T-cell (primary cell): Measurements from ENCODE around the gene COTL1. TPM values are rescaled to one million over a fixed set of nuclear protein-coding genes. Genes with fewer than 3 reads are reported as not detected.
A peak's percentile ranks its signal among the peaks of the same experiment; 100 is the strongest.
"Not testable (repeated sequence)": the region's sequence is repeated elsewhere in the genome, so short reads cannot be mapped to it uniquely, and the experiment has no call there.

ENCODE experiments used
- ATAC-seq, 4 experiments: fragments of 200-7000 bp in 3 of 4; fragments of 150-1000 bp in 1 of 4; cut with Tn5 transposase; replicated peaks in 1 of 4; 1 replicate in 3 of 4; 2 replicates in 1 of 4; pipeline ENCODE4 v1.10.0; 2021; ENCODE audit warnings: moderate library complexity in 3 of 4, mild to moderate bottlenecking in 2 of 4, moderate number of reproducible peaks in 1 of 4
- CTCF ChIA-PET, 2 donors: fragments of 300-600 bp; sonication (Branson Sonifier 250); formaldehyde crosslinking; loops; one replicate each; lab custom pipeline; 2022; ENCODE audit warnings: antibody characterized with exemption in 2 of 2; lab: Charles Lee
- POLR2A ChIA-PET, 2 donors: fragments of 300-600 bp; sonication (Branson Sonifier 250); formaldehyde crosslinking; loops; one replicate each; lab custom pipeline; 2022; ENCODE audit warnings: antibody characterized with exemption in 2 of 2; lab: Charles Lee
- DNase-seq, 35 experiments: peaks; one replicate each; pipeline versions ENCODE4 v3.0.0 to v3.0.0-alpha.2; 2013 to 2023
- H3K27ac ChIP-seq: one replicate; pipeline ENCODE4 v1.5.1; 2013; ENCODE audit warnings: low read length
- H3K27me3 ChIP-seq, 2 experiments: replicated peaks in 1 of 2; 1 replicate in 1 of 2; 2 replicates in 1 of 2; pipeline versions ENCODE4 v1.6.1 to v1.7.0; 2013; ENCODE audit warnings: low read length in 1 of 2, mixed read lengths in 1 of 2; ENCODE audit not compliant: control insufficient read depth in 2 of 2, insufficient read depth in 2 of 2; ENCODE audit errors: extremely low read depth in 1 of 2
- H3K36me3 ChIP-seq, 2 donors: 1 replicate in 1 of 2; 2 replicates in 1 of 2; pipeline versions ENCODE4 v1.6.1 to v1.7.0; 2013; ENCODE audit warnings: low read length in 1 of 2; ENCODE audit not compliant: control insufficient read depth in 2 of 2, insufficient read depth in 1 of 2; ENCODE audit errors: extremely low read depth in 1 of 2
- H3K4me1 ChIP-seq, 2 experiments: 1 replicate in 1 of 2; 2 replicates in 1 of 2; pipeline versions ENCODE4 v1.6.1 to v1.7.0; 2013; ENCODE audit warnings: low read length in 2 of 2, mixed read lengths in 1 of 2; ENCODE audit not compliant: insufficient read depth in 2 of 2, control insufficient read depth in 1 of 2; ENCODE audit errors: extremely low read depth in 1 of 2
- H3K4me3 ChIP-seq, 2 donors: 1 replicate in 1 of 2; 2 replicates in 1 of 2; pipeline versions ENCODE4 v1.5.1 to v1.7.0; 2013; ENCODE audit warnings: mild to moderate bottlenecking in 2 of 2, low read length in 1 of 2, moderate library complexity in 1 of 2; ENCODE audit not compliant: control insufficient read depth in 1 of 2; ENCODE audit errors: extremely low read depth in 1 of 2
- H3K9me3 ChIP-seq: 2 replicates; pipeline ENCODE4 v1.7.0; 2013
- H3K27ac Mint-ChIP-seq, 2 donors: one replicate each; pipeline ENCODE4 v1.8.0; 2020 to 2021; ENCODE audit warnings: mild to moderate bottlenecking in 2 of 2, mixed read lengths in 2 of 2
- H3K27me3 Mint-ChIP-seq, 2 donors: one replicate each; pipeline ENCODE4 v1.8.0; 2021 to 2022; ENCODE audit warnings: mixed read lengths in 2 of 2
- H3K36me3 Mint-ChIP-seq: one replicate; pipeline ENCODE4 v1.8.0; 2021; ENCODE audit warnings: mixed read lengths
- H3K4me1 Mint-ChIP-seq, 3 donors: one replicate each; pipeline ENCODE4 v1.8.0; 2020 to 2022; ENCODE audit warnings: mixed read lengths in 3 of 3, mild to moderate bottlenecking in 1 of 3
- H3K4me3 Mint-ChIP-seq, 3 donors: one replicate each; pipeline ENCODE4 v1.8.0; 2020 to 2022; ENCODE audit warnings: mild to moderate bottlenecking in 3 of 3, mixed read lengths in 3 of 3, moderate library complexity in 3 of 3
- H3K9me3 Mint-ChIP-seq, 3 donors: one replicate each; pipeline ENCODE4 v1.8.0; 2020 to 2022; ENCODE audit warnings: mixed read lengths in 3 of 3
- WGBS: methylation state at CpG from one replicate; pipeline ENCODE4 v1.1.5; 2013; ENCODE audit warnings: missing lambda C conversion rate; ENCODE audit not compliant: insufficient coverage; 5-methylcytosine and 5-hydroxymethylcytosine counted together
- total RNA-seq, 35 experiments: library from RNA in 6 of 35; stranded (reverse) in 6 of 35; fragments of 120-200 nt in 1 of 35; gene quantifications; one replicate each; pipeline versions ENCODE4 v1.2.1 to v1.2.4 and lab custom pipeline; 2013 to 2026

Gene COTL1
- total RNA-seq, 5 donors from 2014 or later (not counting 1 experiment from before 2014, with no cell fraction given) = 205 to 265 (median 221) TPM

GRCh38 chr16:84520725-84521496, 97.0 kb downstream of the COTL1 start:
- H3K9me3 ChIP-seq = no peaks in the 10 kb centered on the region
- ChIA-PET CTCF (interaction anchor here in 1 of 2 donors (0.5 to 1.1 kb wide), 4 partner anchors 10 to 486 kb away, joined by 3 to 8 read pairs (median 6); no protein-coding TSS in a partner anchor), POLR2A (no interaction called here)
- WGBS = 75% methylated on average over 13 of the region's 17 CpGs
- H3K27ac Mint-ChIP-seq = peak overlapping the region; percentile 4 to 91
- peaks cover 36 to 40% (median 40%) of the 10 kb centered on the region in 3 donors for H3K4me1 Mint-ChIP-seq
- H3K4me1 ChIP-seq = peaks cover 24 to 38% of the 10 kb centered on the region in 2 experiments
- no peak overlapping the region for H3K4me3 ChIP-seq
- DNase-seq (no peak), ATAC-seq (no peak)
- no peaks in the 10 kb centered on the region for H3K36me3 ChIP-seq
- H3K9me3 Mint-ChIP-seq = no peaks in the 10 kb centered on the region
- H3K27me3 ChIP-seq = no peaks in the 10 kb centered on the region
- H3K27ac ChIP-seq = no peak overlapping the region
- no peak overlapping the region for H3K4me3 Mint-ChIP-seq
- no peaks in the 10 kb centered on the region for H3K27me3 Mint-ChIP-seq
- H3K36me3 Mint-ChIP-seq = no peaks in the 10 kb centered on the region

- CTCF ChIA-PET = interaction anchor here (1.0 to 1.8 kb wide), 5 partner anchors 9 to 101 kb away, joined by 3 to 7 read pairs (median 5); no protein-coding TSS in a partner anchor
- Mint-ChIP-seq H3K27ac (peak overlapping the region; percentile 6 to 91), H3K36me3 (no peaks in the 10 kb centered on the region), H3K4me1 (peaks cover 45 to 49% (median 49%) of the 10 kb centered on the region in 3 donors), H3K4me3 (peak overlapping the region in 1 of 3 donors; percentile 63), H3K27me3 (no peaks in the 10 kb centered on the region), H3K9me3 (no peaks in the 10 kb centered on the region)
- Histone ChIP-seq H3K27me3 (no peaks in the 10 kb centered on the region), H3K27ac (no peak overlapping the region), H3K9me3 (no peaks in the 10 kb centered on the region), H3K4me3 (no peak overlapping the region), H3K4me1 (peaks cover 29 to 49% of the 10 kb centered on the region in 2 experiments), H3K36me3 (no peaks in the 10 kb centered on the region)
- DNase-seq (peak in 1 of 35 experiments; percentile 24), ATAC-seq (no peak)
- WGBS = 61% methylated on average over 10 of the region's 11 CpGs
- POLR2A ChIA-PET = interaction anchor here in 1 of 2 donors (1.5 kb wide), 1 partner anchor 32 kb away, joined by 3 read pairs; no protein-coding TSS in a partner anchor
Observed at GRCh38 chr16:84519855-84520254, 98.0 kb downstream of the COTL1 start.

GRCh38 chr16:84518804-84519341, 99.0 kb downstream of the COTL1 start:
- CTCF ChIA-PET = interaction anchor here (0.7 to 1.8 kb wide), 9 partner anchors 9 to 208 kb away, joined by 3 to 7 read pairs (median 4); no protein-coding TSS in a partner anchor
- Histone ChIP-seq H3K27me3 (no peaks in the 10 kb centered on the region), H3K36me3 (no peaks in the 10 kb centered on the region), H3K27ac (peak overlapping the region; percentile 69), H3K9me3 (no peaks in the 10 kb centered on the region), H3K4me3 (no peak overlapping the region), H3K4me1 (peaks cover 37 to 59% of the 10 kb centered on the region in 2 experiments)
- Mint-ChIP-seq H3K4me3 (peak overlapping the region in 2 of 3 donors; percentile 28 to 63), H3K36me3 (no peaks in the 10 kb centered on the region), H3K27ac (peak overlapping the region; percentile 80 to 91), H3K4me1 (peaks cover 55 to 59% (median 55%) of the 10 kb centered on the region in 3 donors), H3K27me3 (no peaks in the 10 kb centered on the region), H3K9me3 (no peaks in the 10 kb centered on the region)
- WGBS = 4% methylated on average over 8 of the region's 17 CpGs
- peak; percentile 44 to 84 (median 67) for DNase-seq
- POLR2A ChIA-PET = interaction anchor here (0.6 to 1.5 kb wide), 2 partner anchors 23 to 33 kb away, joined by 3 to 4 read pairs; no protein-coding TSS in a partner anchor
- peak; percentile 51 to 64 (median 62) for ATAC-seq

- H3K9me3 ChIP-seq, H3K36me3 ChIP-seq, H3K27me3 ChIP-seq, H3K9me3 Mint-ChIP-seq, H3K4me3 ChIP-seq, H3K36me3 Mint-ChIP-seq, H3K27me3 Mint-ChIP-seq, DNase-seq, ATAC-seq: not testable (repeated sequence)
- ChIA-PET CTCF (interaction anchor here (0.9 to 1.8 kb wide), 7 partner anchors 10 to 208 kb away, joined by 3 to 11 read pairs (median 4); no protein-coding TSS in a partner anchor), POLR2A (interaction anchor here (0.6 to 1.5 kb wide), 2 partner anchors 23 to 34 kb away, joined by 3 to 4 read pairs; no protein-coding TSS in a partner anchor)
- Mint-ChIP-seq H3K4me3 (peak overlapping the region in 1 of 3 donors; percentile 63), H3K27ac (peak overlapping the region; percentile 76 to 91), H3K4me1 (peaks cover 62 to 65% (median 62%) of the 10 kb centered on the region in 3 donors)
- no CpG with 5 or more reads among the region's 3 CpGs for WGBS
- Histone ChIP-seq H3K27ac (peak overlapping the region; percentile 69), H3K4me1 (peaks cover 44 to 65% of the 10 kb centered on the region in 2 experiments)
Observed at GRCh38 chr16:84518220-84518619, 99.7 kb downstream of the COTL1 start.

- WGBS = 83% methylated on average over 5 of the region's 12 CpGs
- POLR2A ChIA-PET = interaction anchor here in 1 of 2 donors (0.6 kb wide), 2 partner anchors 115 to 383 kb away, joined by 3 to 7 read pairs; no protein-coding TSS in a partner anchor
- CTCF ChIA-PET = interaction anchor here (0.6 to 1.4 kb wide), 3 partner anchors 85 to 209 kb away, joined by 3 to 11 read pairs (median 4); no protein-coding TSS in a partner anchor
- Histone ChIP-seq H3K27ac (no peak overlapping the region), H3K36me3 (no peaks in the 10 kb centered on the region), H3K9me3 (no peaks in the 10 kb centered on the region), H3K4me3 (no peak overlapping the region), H3K4me1 (peaks cover 51 to 74% of the 10 kb centered on the region in 2 experiments), H3K27me3 (no peaks in the 10 kb centered on the region)
- Mint-ChIP-seq H3K4me1 (peaks cover 67 to 71% (median 67%) of the 10 kb centered on the region in 3 donors), H3K4me3 (no peak overlapping the region), H3K27ac (peak overlapping the region; percentile 69 to 91), H3K9me3 (no peaks in the 10 kb centered on the region), H3K36me3 (no peaks in the 10 kb centered on the region), H3K27me3 (no peaks in the 10 kb centered on the region)
- ATAC-seq (no peak), DNase-seq (no peak)
Observed at GRCh38 chr16:84517366-84517765, 100.5 kb downstream of the COTL1 start.
